Tibial nerve (tissue), 4 donors: ENCODE results near the gene CLEC5A. TPM values are rescaled to one million over a fixed set of nuclear protein-coding genes. Genes with fewer than 3 reads are reported as not detected.

Source experiments
- DNase-seq, 2 donors: peaks; one replicate each; pipeline ENCODE4 v3.0.0-alpha.2; 2019; ENCODE audit warnings: low spot score in 2 of 2
- H3K27ac ChIP-seq, 4 donors: fragments of 200-600 bp; sonication (generic) in 3 of 4; one replicate each; pipeline ENCODE4 v1.5.1; 2017 to 2019; ENCODE audit warnings: mild to moderate bottlenecking in 1 of 4
- H3K27me3 ChIP-seq, 2 donors: fragments of 200-600 bp; sonication (generic) in 1 of 2; one replicate each; pipeline versions ENCODE4 v1.5.1 to v1.6.0; 2017 to 2019
- H3K36me3 ChIP-seq, 3 donors: fragments of 200-600 bp; sonication (generic); one replicate each; pipeline ENCODE4 v1.5.1; 2018 to 2019
- H3K4me1 ChIP-seq, 4 donors: fragments of 200-600 bp; sonication (generic) in 3 of 4; one replicate each; pipeline ENCODE4 v1.5.1; 2017 to 2019
- H3K4me3 ChIP-seq, 4 donors: fragments of 200-600 bp; sonication (generic) in 3 of 4; one replicate each; pipeline ENCODE4 v1.5.1; 2017 to 2019; ENCODE audit warnings: mild to moderate bottlenecking in 1 of 4, moderate library complexity in 1 of 4
- H3K9me3 ChIP-seq, 4 donors: fragments of 200-600 bp; sonication (generic) in 3 of 4; one replicate each; pipeline ENCODE4 v1.5.1; 2017 to 2019
- CTCF ChIP-seq, 5 experiments: fragments of 200-600 bp in 3 of 5; fragments of 450-650 bp in 2 of 5; sonication (generic) in 3 of 5; IDR thresholded peaks; one replicate each; pipeline ENCODE4 v1.5.1; 2016 to 2019; ENCODE audit warnings: antibody characterized with exemption in 5 of 5, mild to moderate bottlenecking in 3 of 5, moderate library complexity in 2 of 5
- EP300 ChIP-seq, 2 donors: sonication (generic); formaldehyde crosslinking; IDR thresholded peaks; one replicate each; pipeline ENCODE4 v1.6.1; 2017; ENCODE audit warnings: antibody characterized with exemption in 2 of 2, mild to moderate bottlenecking in 1 of 2
- POLR2A ChIP-seq, 2 donors: fragments of 450-650 bp; IDR thresholded peaks; one replicate each; pipeline ENCODE4 v1.6.1; 2017; ENCODE audit warnings: antibody characterized with exemption in 2 of 2, mild to moderate bottlenecking in 2 of 2, moderate library complexity in 2 of 2
- WGBS, 2 donors: methylation state at CpG; one replicate each; pipeline ENCODE4 v1.1.5; 2018; 5-methylcytosine and 5-hydroxymethylcytosine counted together
- total RNA-seq, 4 donors: library from RNA; depleted of rRNA; stranded (reverse); fragments of >200 nt; gene quantifications; one replicate each; pipeline ENCODE4 v1.1.0, GENCODE V29; 2016

Gene CLEC5A
- total RNA-seq, 4 donors from 2014 or later, result 3.0 to 13.1 (median 3.7) TPM

- 88 to 89% methylated on average over 3 of the region's 3 CpGs for WGBS, 2 donors
- TF ChIP-seq CTCF (IDR thresholded peaks at IDR 0.05) (no peak), EP300 (IDR thresholded peaks at IDR 0.05) (no peak), POLR2A (IDR thresholded peaks at IDR 0.05) (no peak)
- no peak for DNase-seq
- peaks cover 0 to 65% (median 3%) of the 10 kb centered on the region in 4 donors for H3K9me3 ChIP-seq
- no peaks in the 10 kb centered on the region for H3K27me3 ChIP-seq
- no peak overlapping the region for H3K27ac ChIP-seq
- H3K4me1 ChIP-seq, result no peaks in the 10 kb centered on the region
- no peaks in the 10 kb centered on the region for H3K36me3 ChIP-seq
- H3K4me3 ChIP-seq, result no peak overlapping the region
Measured at GRCh38 chr7:141941075-141941474, 5.7 kb downstream of the CLEC5A start.

- 77 to 79% methylated on average over 5 of the region's 5 CpGs for WGBS, 2 donors
- no peak overlapping the region for H3K27ac ChIP-seq
- H3K36me3 ChIP-seq, result no peaks in the 10 kb centered on the region
Measured at GRCh38 chr7:141930211-141930610, 16.6 kb downstream of the CLEC5A start.

GRCh38 chr7:141928845-141929195 lies 18.0 kb downstream of the CLEC5A start:
- Histone ChIP-seq H3K36me3 (no peaks in the 10 kb centered on the region), H3K27me3 (no peaks in the 10 kb centered on the region), H3K4me3 (no peak overlapping the region), H3K9me3 (peaks cover 0 to 16% (median 0%) of the 10 kb centered on the region in 4 donors), H3K4me1 (no peaks in the 10 kb centered on the region), H3K27ac (no peak overlapping the region)
- WGBS, 2 donors, result 82 to 83% methylated on average over 3 of the region's 3 CpGs
- DNase-seq, result no peak
- no peak for TF ChIP-seq CTCF (IDR thresholded peaks at IDR 0.05)
- no peak for TF ChIP-seq POLR2A (IDR thresholded peaks at IDR 0.05)
- no peak for TF ChIP-seq EP300 (IDR thresholded peaks at IDR 0.05)

More at GRCh38 chr7:141930211-141930610, 16.6 kb downstream of the CLEC5A start:
- Histone ChIP-seq H3K9me3 (peaks cover 0 to 14% (median 0%) of the 10 kb centered on the region in 4 donors), H3K27me3 (no peaks in the 10 kb centered on the region), H3K4me3 (no peak overlapping the region), H3K4me1 (no peaks in the 10 kb centered on the region)
- DNase-seq, result no peak
- TF ChIP-seq POLR2A (IDR thresholded peaks at IDR 0.05), result no peak

- no peak for DNase-seq
- no peaks in the 10 kb centered on the region for H3K36me3 ChIP-seq
- WGBS, 2 donors, result 75 to 78% methylated on average over 2 of the region's 2 CpGs
- H3K27me3 ChIP-seq, result no peaks in the 10 kb centered on the region
- no peaks in the 10 kb centered on the region for H3K4me1 ChIP-seq
- no peak overlapping the region for H3K27ac ChIP-seq
- TF ChIP-seq POLR2A (IDR thresholded peaks at IDR 0.05) (no peak), EP300 (IDR thresholded peaks at IDR 0.05) (no peak)
- no peak overlapping the region for H3K4me3 ChIP-seq
- H3K9me3 ChIP-seq, result peaks cover 0 to 13% (median 0%) of the 10 kb centered on the region in 4 donors
Measured at GRCh38 chr7:141928146-141928844, 18.5 kb downstream of the CLEC5A start.

GRCh38 chr7:141920281-141920680 lies 26.5 kb downstream of the CLEC5A start:
- 88 to 89% methylated on average over 1 of the region's 1 CpG for WGBS, 2 donors
- TF ChIP-seq CTCF (IDR thresholded peaks at IDR 0.05) (no peak), EP300 (IDR thresholded peaks at IDR 0.05) (no peak), POLR2A (IDR thresholded peaks at IDR 0.05) (no peak)

GRCh38 chr7:141916099-141916498 lies 30.7 kb downstream of the CLEC5A start, which contains the start of gene OR9A4:
OR9A4 (plus strand) TSS chr7:141916399; CDS start chr7:141918876, 2,477 bp downstream.
- TF ChIP-seq EP300 (IDR thresholded peaks at IDR 0.05) (no peak), CTCF (IDR thresholded peaks at IDR 0.05) (no peak), POLR2A (IDR thresholded peaks at IDR 0.05) (no peak)
- DNase-seq, result no peak
- WGBS, 2 donors, result 79 to 87% methylated on average over 3 of the region's 3 CpGs
- Histone ChIP-seq H3K4me1 (no peaks in the 10 kb centered on the region), H3K27me3 (no peaks in the 10 kb centered on the region), H3K27ac (no peak within 1 kb of the TSS), H3K4me3 (no peak within 1 kb of the TSS), H3K9me3 (peaks cover 0 to 18% (median 0%) of the 10 kb centered on the region in 4 donors), H3K36me3 (no peaks in the 10 kb centered on the region)

More at GRCh38 chr7:141920281-141920680, 26.5 kb downstream of the CLEC5A start:
- Histone ChIP-seq H3K9me3 (peaks cover 0 to 20% (median 0%) of the 10 kb centered on the region in 4 donors), H3K4me3 (no peak overlapping the region), H3K4me1 (no peaks in the 10 kb centered on the region), H3K36me3 (no peaks in the 10 kb centered on the region), H3K27me3 (no peaks in the 10 kb centered on the region), H3K27ac (no peak overlapping the region)
- DNase-seq, result no peak
